Fibroblast of pulmonary artery (primary cell): ENCODE measurements around the gene DAB1.

Experiments used
- DNase-seq: peaks from one replicate; pipeline ENCODE4 v3.0.0-alpha.2; 2010; ENCODE audit warnings: low read depth
- H3K4me3 ChIP-seq: replicated peaks from 2 replicates; pipeline ENCODE4 v1.5.1; 2011; ENCODE audit warnings: low read depth, mild to moderate bottlenecking, control low read depth, low read length, moderate library complexity
- TF ChIP-seq, protein P1 (sequence below): IDR thresholded peaks from 2 replicates; pipeline ENCODE4 v1.5.1; 2011; ENCODE audit warnings: mild to moderate bottlenecking, control low read depth, low read length, inconsistent platforms; ENCODE audit errors: missing control alignments

DAB1 gene

GRCh38 chr1:56965191-56965590, 458.7 kb downstream of the DAB1 start:
- H3K4me3 ChIP-seq, result no peak overlapping the region
- no peak for DNase-seq
- TF ChIP-seq, protein P1, sequence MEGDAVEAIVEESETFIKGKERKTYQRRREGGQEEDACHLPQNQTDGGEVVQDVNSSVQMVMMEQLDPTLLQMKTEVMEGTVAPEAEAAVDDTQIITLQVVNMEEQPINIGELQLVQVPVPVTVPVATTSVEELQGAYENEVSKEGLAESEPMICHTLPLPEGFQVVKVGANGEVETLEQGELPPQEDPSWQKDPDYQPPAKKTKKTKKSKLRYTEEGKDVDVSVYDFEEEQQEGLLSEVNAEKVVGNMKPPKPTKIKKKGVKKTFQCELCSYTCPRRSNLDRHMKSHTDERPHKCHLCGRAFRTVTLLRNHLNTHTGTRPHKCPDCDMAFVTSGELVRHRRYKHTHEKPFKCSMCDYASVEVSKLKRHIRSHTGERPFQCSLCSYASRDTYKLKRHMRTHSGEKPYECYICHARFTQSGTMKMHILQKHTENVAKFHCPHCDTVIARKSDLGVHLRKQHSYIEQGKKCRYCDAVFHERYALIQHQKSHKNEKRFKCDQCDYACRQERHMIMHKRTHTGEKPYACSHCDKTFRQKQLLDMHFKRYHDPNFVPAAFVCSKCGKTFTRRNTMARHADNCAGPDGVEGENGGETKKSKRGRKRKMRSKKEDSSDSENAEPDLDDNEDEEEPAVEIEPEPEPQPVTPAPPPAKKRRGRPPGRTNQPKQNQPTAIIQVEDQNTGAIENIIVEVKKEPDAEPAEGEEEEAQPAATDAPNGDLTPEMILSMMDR, result no peak

GRCh38 chr1:56964349-56965017, 459.4 kb downstream of the DAB1 start:
- TF ChIP-seq, protein P1, result no peak
- no peak overlapping the region for H3K4me3 ChIP-seq
- DNase-seq, result no peak

DNA sequence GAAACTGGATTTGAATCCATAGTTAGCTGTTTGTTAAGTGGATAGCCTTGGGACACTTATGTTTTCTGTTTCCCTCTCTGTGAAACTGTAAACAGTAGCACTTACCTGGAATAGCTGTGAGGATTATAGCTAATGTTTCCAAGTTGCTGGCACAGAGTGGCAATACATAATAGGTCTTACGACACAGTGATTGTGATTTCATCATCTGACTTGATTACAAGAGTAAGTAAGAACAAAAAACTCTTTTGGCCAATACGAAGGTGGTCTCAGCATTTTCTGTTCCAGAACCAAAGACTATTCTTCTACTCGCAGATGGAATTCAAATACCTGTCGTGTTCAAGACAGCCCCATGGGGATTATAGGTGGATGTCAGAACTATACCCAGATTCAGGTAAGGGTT, 460.2 kb downstream of the DAB1 start:
- TF ChIP-seq, protein P1, result no peak
- no peak overlapping the region for H3K4me3 ChIP-seq
- DNase-seq, result peak; percentile 7

- no peak for DNase-seq
- TF ChIP-seq, protein P1, result no peak
- H3K4me3 ChIP-seq, result no peak overlapping the region
These were observed 462.4 kb downstream of the DAB1 start for GRCh38 chr1:56961426-56961825.

DNA sequence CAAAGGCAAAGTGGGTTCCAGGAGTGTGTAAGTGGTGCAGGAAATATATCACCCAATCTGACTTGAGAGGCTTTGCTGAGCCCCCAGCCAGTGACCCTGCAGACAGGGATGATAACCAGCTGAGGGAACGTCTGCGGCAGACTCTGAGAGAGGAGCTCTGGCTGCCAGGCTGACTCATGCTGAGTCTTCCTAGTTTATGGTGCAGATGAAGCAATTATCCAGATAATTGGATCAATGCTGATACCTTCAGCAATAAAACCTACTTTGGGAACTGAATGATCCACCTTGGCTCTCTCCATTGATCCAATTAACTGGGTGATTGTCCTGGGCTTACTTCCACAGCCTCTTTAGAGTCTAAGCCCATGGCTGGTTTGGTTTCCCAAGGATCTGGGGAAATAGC, 465.3 kb downstream of the DAB1 start:
- no peak for DNase-seq
- TF ChIP-seq, protein P1, result no peak
- H3K4me3 ChIP-seq, result no peak overlapping the region

GRCh38 chr1:56957931-56958330, 465.9 kb downstream of the DAB1 start:
- TF ChIP-seq, protein P1, result no peak
- DNase-seq, result no peak
- H3K4me3 ChIP-seq, result no peak overlapping the region

DNA sequence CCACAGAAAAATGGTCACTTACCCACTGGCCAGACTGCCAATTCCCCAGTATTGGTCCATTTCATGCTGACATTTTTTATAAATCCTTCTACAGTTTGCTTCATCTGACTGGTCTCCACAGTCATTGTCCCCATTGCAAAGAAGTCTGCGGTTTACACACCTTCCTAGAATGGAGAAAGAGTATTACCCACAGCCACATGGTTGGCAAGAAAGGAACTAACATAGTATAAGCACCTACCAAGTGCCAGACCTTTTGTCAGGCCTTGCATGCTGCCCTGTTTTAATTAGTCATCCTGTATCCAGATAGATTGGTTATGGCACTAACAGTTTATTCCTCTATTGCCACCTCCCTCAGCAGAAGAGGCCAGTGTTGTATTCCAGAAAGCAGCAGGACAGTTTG, 469.2 kb downstream of the DAB1 start:
- DNase-seq, result no peak
- TF ChIP-seq, protein P1, result no peak
- H3K4me3 ChIP-seq, result no peak overlapping the region
